Coronary artery (tissue), 2 donors: ENCODE measurements around the gene PAPPA2.
A peak's percentile ranks its signal among the peaks of the same experiment; 100 is the strongest.

ENCODE experiments used
- DNase-seq: peaks from one replicate; pipeline ENCODE4 v3.0.0-alpha.2; 2017; ENCODE audit warnings: low spot score
- H3K27ac ChIP-seq, 2 donors: fragments of 200-600 bp; sonication (generic); one replicate each; pipeline ENCODE4 v1.5.1; 2016 to 2019
- H3K4me3 ChIP-seq: fragments of 200-600 bp; sonication (generic); 2 replicates; pipeline ENCODE4 v1.5.1; 2016; ENCODE audit warnings: mild to moderate bottlenecking, moderate library complexity
- TF ChIP-seq, protein P1 (sequence below): fragments of 200-600 bp; sonication (generic); IDR thresholded peaks from one replicate; pipeline ENCODE4 v1.5.1; 2019; ENCODE audit warnings: antibody characterized with exemption

The PAPPA2 gene

DNA sequence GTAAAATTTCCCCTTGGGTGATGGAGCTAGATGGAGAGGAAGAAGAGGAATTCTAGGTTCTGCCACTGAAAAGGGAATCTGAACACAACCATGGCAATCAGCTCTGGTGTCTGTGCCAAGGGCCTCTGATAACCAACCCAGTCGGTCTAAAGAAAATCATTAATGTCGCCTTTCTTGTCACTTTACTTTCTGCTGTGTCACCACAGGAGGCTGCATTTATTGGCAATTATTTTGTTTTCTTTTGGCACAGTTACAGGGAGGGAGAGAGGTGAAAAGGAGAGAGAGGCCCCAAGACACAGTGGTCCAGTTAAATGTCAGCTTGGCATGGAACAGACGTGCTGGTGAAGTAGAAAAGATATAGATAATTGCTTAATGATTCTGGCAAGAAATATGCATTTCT, 414.6 kb downstream of the PAPPA2 start:
- Histone ChIP-seq H3K4me3 (no peak overlapping the region), H3K27ac (no peak overlapping the region)
- TF ChIP-seq, protein P1, sequence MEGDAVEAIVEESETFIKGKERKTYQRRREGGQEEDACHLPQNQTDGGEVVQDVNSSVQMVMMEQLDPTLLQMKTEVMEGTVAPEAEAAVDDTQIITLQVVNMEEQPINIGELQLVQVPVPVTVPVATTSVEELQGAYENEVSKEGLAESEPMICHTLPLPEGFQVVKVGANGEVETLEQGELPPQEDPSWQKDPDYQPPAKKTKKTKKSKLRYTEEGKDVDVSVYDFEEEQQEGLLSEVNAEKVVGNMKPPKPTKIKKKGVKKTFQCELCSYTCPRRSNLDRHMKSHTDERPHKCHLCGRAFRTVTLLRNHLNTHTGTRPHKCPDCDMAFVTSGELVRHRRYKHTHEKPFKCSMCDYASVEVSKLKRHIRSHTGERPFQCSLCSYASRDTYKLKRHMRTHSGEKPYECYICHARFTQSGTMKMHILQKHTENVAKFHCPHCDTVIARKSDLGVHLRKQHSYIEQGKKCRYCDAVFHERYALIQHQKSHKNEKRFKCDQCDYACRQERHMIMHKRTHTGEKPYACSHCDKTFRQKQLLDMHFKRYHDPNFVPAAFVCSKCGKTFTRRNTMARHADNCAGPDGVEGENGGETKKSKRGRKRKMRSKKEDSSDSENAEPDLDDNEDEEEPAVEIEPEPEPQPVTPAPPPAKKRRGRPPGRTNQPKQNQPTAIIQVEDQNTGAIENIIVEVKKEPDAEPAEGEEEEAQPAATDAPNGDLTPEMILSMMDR, result no peak
- DNase-seq, result no peak

DNA sequence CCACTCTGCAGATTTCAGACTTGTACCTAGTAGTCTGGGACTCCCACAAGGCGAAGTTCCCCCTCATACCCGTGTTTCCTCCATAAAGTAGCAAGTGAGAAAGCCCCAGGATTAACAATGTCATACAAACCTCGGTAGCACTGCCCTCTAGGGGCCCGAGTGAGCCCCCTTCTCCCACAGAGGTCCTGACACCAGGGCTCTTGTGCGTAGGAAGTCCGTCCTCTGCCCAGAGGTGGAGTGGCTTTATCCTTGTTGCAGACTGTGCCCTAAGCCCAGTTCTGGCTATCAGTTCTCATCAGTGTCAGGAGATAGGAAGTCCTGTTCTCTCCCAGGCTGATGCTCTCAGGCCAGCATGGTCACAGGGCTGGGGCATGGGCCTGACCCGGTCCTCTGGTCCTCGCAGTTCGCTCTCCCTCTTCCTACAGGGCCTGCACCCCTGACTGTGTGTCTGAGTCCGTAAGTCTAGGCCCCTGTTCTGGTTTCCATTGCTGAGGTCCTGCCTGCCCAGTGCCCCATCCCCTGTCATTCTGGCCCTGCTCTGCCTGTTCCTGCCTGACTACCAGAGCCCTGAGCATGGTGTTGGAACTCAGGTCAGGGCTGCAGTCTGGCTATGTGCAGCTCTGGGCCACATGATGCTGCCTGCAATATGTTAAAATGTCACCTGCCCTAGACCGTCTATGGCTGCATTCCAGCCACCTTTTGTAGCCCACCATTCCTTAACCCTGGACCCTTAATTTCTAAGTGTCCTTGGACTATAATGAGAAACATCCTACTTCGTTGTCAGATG, 416.0 kb downstream of the PAPPA2 start:
- TF ChIP-seq, protein P1, result no peak
- H3K27ac ChIP-seq, result no peak overlapping the region
- H3K4me3 ChIP-seq, result no peak overlapping the region
- no peak for DNase-seq

DNA sequence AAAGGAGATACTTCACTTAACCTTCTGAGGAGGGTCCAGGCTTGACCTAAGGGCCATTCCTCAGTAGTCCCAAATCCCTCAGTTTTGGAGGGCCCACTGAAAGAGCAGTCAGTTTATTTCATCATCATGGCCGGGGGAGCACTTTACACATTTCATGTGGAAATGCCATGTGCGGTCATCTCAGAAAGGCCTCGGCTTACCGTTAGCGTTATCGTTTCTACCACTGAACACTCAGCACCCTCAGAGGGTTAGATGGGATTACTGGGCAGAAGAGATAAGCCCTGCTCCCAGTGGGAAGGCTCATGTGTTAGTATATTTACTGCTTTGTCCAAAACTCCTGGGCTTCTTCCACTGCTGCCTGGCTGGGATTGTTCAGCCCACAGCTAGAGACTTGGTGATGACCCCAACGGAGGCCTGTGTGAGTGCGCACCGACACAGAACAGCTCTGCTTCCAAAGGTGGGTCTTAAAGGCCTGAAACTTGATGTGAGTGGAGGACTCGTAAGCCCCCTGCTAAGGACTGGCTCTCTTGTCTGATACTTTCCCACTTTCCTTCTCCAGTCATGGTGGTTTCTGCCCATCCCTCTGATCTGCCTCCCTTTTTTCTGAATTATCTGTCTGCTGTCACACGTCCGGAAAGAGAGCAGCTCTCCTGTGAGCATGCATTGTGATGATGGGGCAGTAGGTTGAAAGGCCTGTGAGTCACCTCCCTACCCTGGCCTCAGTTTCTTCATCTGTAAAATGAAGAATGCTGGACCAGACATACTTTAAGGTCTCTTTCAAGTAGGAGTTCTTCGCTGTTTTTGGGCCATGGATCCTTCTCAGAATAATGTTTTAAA, 417.0 kb downstream of the PAPPA2 start:
- DNase-seq, result no peak
- H3K4me3 ChIP-seq, result no peak overlapping the region
- TF ChIP-seq, protein P1, result no peak
- no peak overlapping the region for H3K27ac ChIP-seq

DNA sequence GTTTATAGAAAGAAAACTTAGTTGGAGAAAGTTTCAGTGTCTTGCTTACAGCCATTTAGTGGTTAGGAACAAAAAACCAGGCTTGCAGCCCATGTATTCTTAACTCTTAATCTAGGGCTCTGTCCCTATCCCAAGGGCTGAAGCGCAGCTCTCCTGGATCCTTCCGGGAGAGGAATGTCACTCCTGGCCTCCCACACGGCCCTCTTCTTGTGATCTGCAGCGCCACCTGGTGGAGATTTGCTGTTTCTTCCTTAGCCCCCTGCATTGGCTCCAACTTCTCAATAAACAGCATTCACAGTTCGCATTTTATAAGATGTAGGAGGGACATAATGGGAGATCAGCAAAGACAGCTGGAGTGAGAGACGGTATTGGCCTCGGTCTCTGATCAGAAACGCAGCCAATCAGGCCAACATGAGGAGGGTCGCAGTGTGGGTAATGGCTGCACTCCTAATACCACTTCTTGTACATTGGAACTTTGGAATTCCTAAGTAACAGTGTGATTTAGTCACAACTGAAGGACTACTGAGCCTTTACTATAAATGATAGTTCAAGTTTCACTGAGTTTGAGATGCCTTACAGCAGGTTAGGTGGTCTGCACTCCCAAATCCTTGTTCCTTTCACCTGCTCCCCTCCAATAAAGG, 418.1 kb downstream of the PAPPA2 start:
- TF ChIP-seq, protein P1, result peak; percentile 76
- Histone ChIP-seq H3K27ac (no peak overlapping the region), H3K4me3 (no peak overlapping the region)
- no peak for DNase-seq

DNA sequence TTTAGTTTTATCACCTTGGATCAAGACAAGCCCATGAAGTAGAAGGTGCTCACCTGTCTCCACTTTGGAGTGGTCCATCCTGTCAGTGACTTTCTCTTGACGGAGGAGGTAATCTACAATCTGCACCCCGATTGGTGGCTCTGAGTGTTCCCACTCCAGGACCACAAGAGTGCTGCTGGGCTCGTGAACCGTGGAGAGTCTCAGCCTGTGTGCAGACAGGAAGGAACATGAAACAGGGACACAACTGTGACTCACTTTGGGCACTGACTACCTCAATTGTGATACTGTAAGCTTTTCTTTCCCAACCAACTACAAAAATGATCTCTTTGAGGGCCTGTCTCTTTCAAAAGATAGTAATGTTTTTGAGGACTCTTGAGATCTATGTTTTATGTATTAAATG, 421.3 kb downstream of the PAPPA2 start:
- H3K4me3 ChIP-seq, result no peak overlapping the region
- H3K27ac ChIP-seq, result no peak overlapping the region
- DNase-seq, result no peak

DNA sequence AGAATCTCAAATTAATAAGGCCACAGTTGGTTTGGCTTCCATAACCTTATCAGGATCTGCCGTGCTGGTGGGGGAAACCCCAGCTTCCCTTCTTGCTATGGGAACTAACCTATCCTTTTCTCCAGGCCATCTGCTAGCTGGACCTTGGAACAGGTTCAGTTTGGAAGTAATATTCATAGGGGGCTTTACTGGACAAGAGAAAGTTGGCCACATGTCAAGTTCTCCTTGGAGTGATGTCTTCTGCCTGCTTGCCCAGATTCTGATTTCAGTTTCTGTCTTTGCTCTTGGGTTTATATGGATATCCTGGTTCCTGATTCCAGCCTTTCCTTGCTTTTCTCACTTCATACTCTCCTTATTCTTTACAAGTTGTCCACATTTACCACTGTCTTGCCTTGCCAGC, 421.9 kb downstream of the PAPPA2 start:
- no peak overlapping the region for H3K27ac ChIP-seq
- no peak for DNase-seq
- TF ChIP-seq, protein P1, result no peak
- H3K4me3 ChIP-seq, result no peak overlapping the region

More for the DNA sequence above, 421.3 kb downstream of the PAPPA2 start:
- TF ChIP-seq, protein P1, result no peak
